ENCODE results near the gene PPM1B. TPM values are rescaled to one million over a fixed set of nuclear protein-coding genes. Genes with fewer than 3 reads are reported as not detected.
A peak's percentile ranks its signal among the peaks of the same experiment; 100 is the strongest.

The PPM1B gene
- total and polyA plus RNA-seq, 9 of the 15 experiments (the other 6 are each of a cell fraction or from before 2014, with no cell fraction given), result 8.9 to 44.0 (median 28.6) TPM

- TF ChIP-seq ZC3H8 (IDR thresholded peaks at IDR 0.05), result no peak
- TF ChIP-seq, protein P1, sequence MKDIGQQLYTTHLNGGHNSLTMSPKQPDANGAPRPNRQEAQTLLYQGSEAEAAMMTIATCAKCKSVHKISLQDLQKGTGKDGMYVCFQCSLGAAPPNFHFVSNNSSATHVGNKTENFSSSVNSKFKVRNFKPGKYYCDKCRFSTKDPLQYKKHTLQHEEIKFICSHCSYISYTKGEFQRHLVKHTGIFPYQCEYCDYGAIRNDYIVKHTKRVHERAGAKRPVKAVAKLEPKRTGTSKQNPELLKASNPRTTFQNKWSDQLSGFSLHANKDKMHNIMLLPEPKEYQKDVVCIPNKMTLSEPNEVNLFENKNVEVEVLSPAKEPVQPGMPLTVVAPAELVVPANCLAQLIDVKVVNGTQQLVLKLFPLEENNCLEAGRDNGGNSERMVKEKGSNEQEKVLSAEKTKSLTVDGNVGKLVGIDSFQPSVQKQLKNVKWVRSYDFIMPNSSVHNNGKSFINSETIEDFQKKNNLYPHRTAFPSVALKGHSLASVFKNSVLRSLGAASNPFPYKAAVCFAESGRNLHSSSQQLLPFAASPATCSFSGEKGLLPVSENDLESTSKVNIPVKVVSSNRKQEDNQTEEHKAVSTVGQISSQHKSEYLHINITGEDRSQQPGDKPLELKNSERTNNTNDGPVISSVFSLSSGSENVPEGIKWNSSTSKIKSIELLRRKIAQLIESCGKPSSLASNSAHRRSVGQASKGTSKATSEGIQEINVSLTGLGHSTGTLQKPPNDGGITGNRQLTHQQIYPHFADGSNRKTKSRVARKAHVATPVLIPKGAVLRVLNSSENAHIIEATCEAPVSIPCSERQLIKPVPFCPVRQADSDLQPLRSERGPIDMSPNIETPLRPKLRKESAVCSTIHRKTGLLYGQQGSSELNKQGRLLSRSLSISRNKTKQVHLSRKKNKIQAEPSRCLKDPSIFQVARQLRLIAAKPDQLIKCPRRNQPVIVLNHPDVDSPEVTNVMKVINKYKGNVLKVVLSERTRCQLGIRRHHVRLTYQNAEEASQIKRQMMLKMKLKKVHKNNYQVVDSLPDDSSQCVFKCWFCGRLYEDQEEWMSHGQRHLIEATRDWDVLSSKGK (CRISPR knock-in tag; IDR thresholded peaks at IDR 0.05), result no peak
- TF ChIP-seq BCOR (IDR thresholded peaks at IDR 0.05), result no peak
- TF ChIP-seq TBP (optimal IDR thresholded peaks at IDR 0.05; ENCODE audit: low read depth, low read length), result peak; percentile 84
- no peak for TF ChIP-seq TARDBP (IDR thresholded peaks at IDR 0.05)
- TF ChIP-seq EP300 (IDR thresholded peaks at IDR 0.05; ENCODE audit: low read length), result peak; percentile 2; the same call in 1 of the 2 replicates
- peak; percentile 8 for TF ChIP-seq HMGN3 (IDR thresholded peaks at IDR 0.05; ENCODE audit: borderline replicate concordance, extremely low read depth, insufficient read length, low read depth, low read length)
- no peak for TF ChIP-seq ZNF217 (CRISPR knock-in tag; IDR thresholded peaks at IDR 0.05)
- TF ChIP-seq FOXP1 (CRISPR knock-in tag; IDR thresholded peaks at IDR 0.05), result no peak
- TF ChIP-seq, protein P2, sequence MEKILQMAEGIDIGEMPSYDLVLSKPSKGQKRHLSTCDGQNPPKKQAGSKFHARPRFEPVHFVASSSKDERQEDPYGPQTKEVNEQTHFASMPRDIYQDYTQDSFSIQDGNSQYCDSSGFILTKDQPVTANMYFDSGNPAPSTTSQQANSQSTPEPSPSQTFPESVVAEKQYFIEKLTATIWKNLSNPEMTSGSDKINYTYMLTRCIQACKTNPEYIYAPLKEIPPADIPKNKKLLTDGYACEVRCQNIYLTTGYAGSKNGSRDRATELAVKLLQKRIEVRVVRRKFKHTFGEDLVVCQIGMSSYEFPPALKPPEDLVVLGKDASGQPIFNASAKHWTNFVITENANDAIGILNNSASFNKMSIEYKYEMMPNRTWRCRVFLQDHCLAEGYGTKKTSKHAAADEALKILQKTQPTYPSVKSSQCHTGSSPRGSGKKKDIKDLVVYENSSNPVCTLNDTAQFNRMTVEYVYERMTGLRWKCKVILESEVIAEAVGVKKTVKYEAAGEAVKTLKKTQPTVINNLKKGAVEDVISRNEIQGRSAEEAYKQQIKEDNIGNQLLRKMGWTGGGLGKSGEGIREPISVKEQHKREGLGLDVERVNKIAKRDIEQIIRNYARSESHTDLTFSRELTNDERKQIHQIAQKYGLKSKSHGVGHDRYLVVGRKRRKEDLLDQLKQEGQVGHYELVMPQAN (IDR thresholded peaks at IDR 0.05; ENCODE audit: borderline replicate concordance), result peak; percentile 30; the same call in 1 of the 2 replicates
- 0 out of 2 replicates have a peak, but pooled peaks have one; percentile 84 for TF ChIP-seq RBM14 (IDR thresholded peaks at IDR 0.05; ENCODE audit: borderline replicate concordance, insufficient read depth, low read depth, low read length)
- TF ChIP-seq TFAM (CRISPR knock-in tag; conservative IDR thresholded peaks at IDR 0.05), result no peak
- TF ChIP-seq ZBTB17 (CRISPR knock-in tag; IDR thresholded peaks at IDR 0.05), result no peak
- TF ChIP-seq ILK (tag; IDR thresholded peaks at IDR 0.05; ENCODE audit: borderline replicate concordance, low read depth), result no peak
- peak; percentile 91 for TF ChIP-seq POLR2G (IDR thresholded peaks at IDR 0.05; ENCODE audit: low read depth, low read length)
- TF ChIP-seq ZNF146 (CRISPR knock-in tag; IDR thresholded peaks at IDR 0.05; ENCODE audit: unreplicated experiment), result no peak
- TF ChIP-seq, protein P3, sequence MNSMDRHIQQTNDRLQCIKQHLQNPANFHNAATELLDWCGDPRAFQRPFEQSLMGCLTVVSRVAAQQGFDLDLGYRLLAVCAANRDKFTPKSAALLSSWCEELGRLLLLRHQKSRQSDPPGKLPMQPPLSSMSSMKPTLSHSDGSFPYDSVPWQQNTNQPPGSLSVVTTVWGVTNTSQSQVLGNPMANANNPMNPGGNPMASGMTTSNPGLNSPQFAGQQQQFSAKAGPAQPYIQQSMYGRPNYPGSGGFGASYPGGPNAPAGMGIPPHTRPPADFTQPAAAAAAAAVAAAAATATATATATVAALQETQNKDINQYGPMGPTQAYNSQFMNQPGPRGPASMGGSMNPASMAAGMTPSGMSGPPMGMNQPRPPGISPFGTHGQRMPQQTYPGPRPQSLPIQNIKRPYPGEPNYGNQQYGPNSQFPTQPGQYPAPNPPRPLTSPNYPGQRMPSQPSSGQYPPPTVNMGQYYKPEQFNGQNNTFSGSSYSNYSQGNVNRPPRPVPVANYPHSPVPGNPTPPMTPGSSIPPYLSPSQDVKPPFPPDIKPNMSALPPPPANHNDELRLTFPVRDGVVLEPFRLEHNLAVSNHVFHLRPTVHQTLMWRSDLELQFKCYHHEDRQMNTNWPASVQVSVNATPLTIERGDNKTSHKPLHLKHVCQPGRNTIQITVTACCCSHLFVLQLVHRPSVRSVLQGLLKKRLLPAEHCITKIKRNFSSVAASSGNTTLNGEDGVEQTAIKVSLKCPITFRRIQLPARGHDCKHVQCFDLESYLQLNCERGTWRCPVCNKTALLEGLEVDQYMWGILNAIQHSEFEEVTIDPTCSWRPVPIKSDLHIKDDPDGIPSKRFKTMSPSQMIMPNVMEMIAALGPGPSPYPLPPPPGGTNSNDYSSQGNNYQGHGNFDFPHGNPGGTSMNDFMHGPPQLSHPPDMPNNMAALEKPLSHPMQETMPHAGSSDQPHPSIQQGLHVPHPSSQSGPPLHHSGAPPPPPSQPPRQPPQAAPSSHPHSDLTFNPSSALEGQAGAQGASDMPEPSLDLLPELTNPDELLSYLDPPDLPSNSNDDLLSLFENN (IDR thresholded peaks at IDR 0.05; ENCODE audit: low read depth in 2 of 2, low read length in 2 of 2), result peak in 1 of 2 experiments; percentile 31; a peak in 1 of 4 replicates
- peak; percentile 47 for TF ChIP-seq EGR1 (conservative IDR thresholded peaks at IDR 0.05)
- 0 out of 4 replicates have a peak, but pooled peaks of 1 of the 2 experiments have one; percentile 7 for TF ChIP-seq RCOR1 (IDR thresholded peaks at IDR 0.05; ENCODE audit: borderline replicate concordance in 1 of 2, low read depth in 2 of 2, low read length in 2 of 2)
- no peak for TF ChIP-seq ZNF316 (IDR thresholded peaks at IDR 0.05)
- peak; percentile 86 for TF ChIP-seq PCBP1 (IDR thresholded peaks at IDR 0.05; ENCODE audit: low read depth, low read length, poor library complexity, severe bottlenecking)
Measured at GRCh38 chr2:44168681-44169154, at the start of gene PPM1B (continued).

Data from K562 (cell line).